Neural crest cell (in vitro differentiated cells): ENCODE results near the gene JDP2. TPM values are rescaled to one million over a fixed set of nuclear protein-coding genes. Genes with fewer than 3 reads are reported as not detected.
A peak's percentile ranks its signal among the peaks of the same experiment; 100 is the strongest.

Experiments
- DNase-seq: peaks from one replicate; pipeline ENCODE4 v3.0.0; 2021; ENCODE audit warnings: low read depth, mixed read lengths, low spot score
- H3K27ac Mint-ChIP-seq: one replicate; pipeline ENCODE4 v1.8.0; 2021; ENCODE audit warnings: mild to moderate bottlenecking, mixed read lengths; ENCODE audit not compliant: unreplicated experiment
- H3K27me3 Mint-ChIP-seq: 2 replicates; pipeline ENCODE4 v1.8.0; 2021; ENCODE audit warnings: low read depth, mild to moderate bottlenecking, mixed read lengths
- H3K36me3 Mint-ChIP-seq: 2 replicates; pipeline ENCODE4 v1.8.0; 2021; ENCODE audit warnings: low read depth, mild to moderate bottlenecking, mixed read lengths
- H3K4me1 Mint-ChIP-seq: 2 replicates; pipeline ENCODE4 v1.8.0; 2021; ENCODE audit warnings: mixed read lengths
- H3K4me3 Mint-ChIP-seq: one replicate; pipeline ENCODE4 v1.8.0; 2021; ENCODE audit warnings: mild to moderate bottlenecking, mixed read lengths
- H3K9me3 Mint-ChIP-seq: 2 replicates; pipeline ENCODE4 v1.8.0; 2021; ENCODE audit warnings: mixed read lengths
- CTCF ChIP-seq: fragments of 200-600 bp; sonication (generic); conservative IDR thresholded peaks from 2 replicates; pipeline ENCODE4 v1.5.0; 2021; ENCODE audit warnings: antibody characterized with exemption, mild to moderate bottlenecking
- total RNA-seq: library from RNA; stranded (reverse); gene quantifications from 2 replicates; pipeline ENCODE4 v1.2.1, GENCODE V29; 2021

JDP2 gene
- total RNA-seq, 1 donor from 2014 or later = 2.6 TPM

- H3K9me3 Mint-ChIP-seq = peaks cover 10% of the 10 kb centered on the region
- no peak for DNase-seq
- H3K4me1 Mint-ChIP-seq = no peaks in the 10 kb centered on the region
- TF ChIP-seq CTCF = no peak
- peaks cover 3% of the 10 kb centered on the region for H3K36me3 Mint-ChIP-seq
- peaks cover 10% of the 10 kb centered on the region for H3K27me3 Mint-ChIP-seq
- H3K27ac Mint-ChIP-seq = no peak overlapping the region
- H3K4me3 Mint-ChIP-seq = no peak overlapping the region
These were observed 83.4 kb downstream of the JDP2 start for GRCh38 chr14:75511201-75511600.

- no peak for DNase-seq
- Mint-ChIP-seq H3K9me3 (peaks cover 7% of the 10 kb centered on the region), H3K4me1 (no peaks in the 10 kb centered on the region), H3K4me3 (no peak overlapping the region), H3K27me3 (peaks cover 17% of the 10 kb centered on the region), H3K27ac (no peak overlapping the region), H3K36me3 (no peaks in the 10 kb centered on the region)
- no peak for TF ChIP-seq CTCF
These were observed 86.3 kb downstream of the JDP2 start for GRCh38 chr14:75513911-75514672.

GRCh38 chr14:75514673-75515628 is 87.1 kb downstream of the JDP2 start:
- peak; percentile 16 for TF ChIP-seq CTCF
- H3K4me3 Mint-ChIP-seq = no peak overlapping the region
- peaks cover 4% of the 10 kb centered on the region for H3K9me3 Mint-ChIP-seq
- no peak for DNase-seq
- no peaks in the 10 kb centered on the region for H3K4me1 Mint-ChIP-seq
- H3K36me3 Mint-ChIP-seq = no peaks in the 10 kb centered on the region
- H3K27ac Mint-ChIP-seq = no peak overlapping the region
- H3K27me3 Mint-ChIP-seq = peaks cover 17% of the 10 kb centered on the region

GRCh38 chr14:75515629-75515996 is 87.8 kb downstream of the JDP2 start:
- no peak overlapping the region for H3K4me3 Mint-ChIP-seq

More at GRCh38 chr14:75515629-75515996, 87.8 kb downstream of the JDP2 start:
- H3K27me3 Mint-ChIP-seq = peaks cover 17% of the 10 kb centered on the region
- no peaks in the 10 kb centered on the region for H3K9me3 Mint-ChIP-seq
- TF ChIP-seq CTCF = peak; percentile 0
- no peaks in the 10 kb centered on the region for H3K4me1 Mint-ChIP-seq
- H3K36me3 Mint-ChIP-seq = no peaks in the 10 kb centered on the region
- no peak for DNase-seq
- no peak overlapping the region for H3K27ac Mint-ChIP-seq
